ENCODE data around the gene TTC13. TPM values are rescaled to one million over a fixed set of nuclear protein-coding genes. Genes with fewer than 3 reads are reported as not detected.

Gene TTC13
- polyA plus RNA-seq, 1 of the 3 experiments (the other 2 are of a cell fraction) = 5.5 TPM

GRCh38 chr1:230879778-230880177 lies 98.9 kb downstream of the TTC13 start (continued):
- TF ChIP-seq MAX (IDR thresholded peaks at IDR 0.05; ENCODE audit: low read depth) (no peak), GATA2 (CRISPR knock-in tag; IDR thresholded peaks at IDR 0.05) (no peak), EP300 (IDR thresholded peaks at IDR 0.05; ENCODE audit: borderline replicate concordance in 1 of 2, low read depth in 1 of 2, low read length in 1 of 2) (no peak)

DNA sequence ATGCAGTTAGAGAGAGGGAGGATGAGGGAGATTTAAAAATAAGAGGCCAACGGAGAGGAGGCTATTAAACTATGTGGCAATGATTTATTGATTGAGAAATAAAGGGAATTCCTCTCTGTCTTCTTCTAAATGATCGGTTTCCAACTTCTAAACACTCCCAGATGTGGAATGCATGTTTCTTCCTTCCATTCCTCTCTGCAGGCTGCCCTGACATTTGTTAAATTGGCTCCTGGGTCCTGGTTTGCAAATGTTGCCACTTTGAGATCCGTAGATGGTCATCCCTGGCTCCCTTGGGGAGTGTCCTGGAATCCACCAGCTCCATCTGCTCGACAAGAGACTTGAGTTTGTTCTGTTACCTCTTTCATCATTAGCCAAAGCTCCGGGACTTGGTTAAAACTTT lies 100.1 kb downstream of the TTC13 start:
- no peaks in the 10 kb centered on the region for H3F3A ChIP-seq (replicated peaks; ENCODE audit: insufficient read depth)
- no peaks in the 10 kb centered on the region for H3K36me3 ChIP-seq (replicated peaks in 1 of 2; ENCODE audit: control insufficient read depth in 1 of 2, insufficient read depth in 2 of 2, low read length in 1 of 2)
- 19% methylated on average over 5 of the region's 5 CpGs for WGBS (ENCODE audit: low lambda C conversion rate)
- no peaks in the 10 kb centered on the region for H3K9me3 ChIP-seq
- ChIA-PET CTCF (no interaction called here), POLR2A (no interaction called here)
- no peak for DNase-seq
- H3K4me1 ChIP-seq (ENCODE audit: control insufficient read depth in 1 of 2, insufficient read depth in 2 of 2, low read depth in 1 of 2, low read length in 1 of 2) = peaks cover 0 to 11% of the 10 kb centered on the region in 2 experiments; a peak in 2 of 4 replicates
- H2AFZ ChIP-seq (ENCODE audit: low read depth) = no peak overlapping the region
- H3K27ac ChIP-seq (ENCODE audit: low read depth in 2 of 2, low read length in 1 of 2) = peak overlapping the region in 1 of 2 experiments; percentile 81; a peak in 1 of 4 replicates
- no peaks in the 10 kb centered on the region for H3K79me2 ChIP-seq (ENCODE audit: insufficient read depth)
- H3K4me3 ChIP-seq (ENCODE audit: low read depth in 2 of 2, low read length in 1 of 2) = no peak overlapping the region; a peak in 1 of 4 replicates
- no peaks in the 10 kb centered on the region for H4K20me1 ChIP-seq (ENCODE audit: insufficient read depth)
- H3K9ac ChIP-seq = no peak overlapping the region
- no peaks in the 10 kb centered on the region for H3K9me2 ChIP-seq
- H3K27me3 ChIP-seq (ENCODE audit: insufficient read depth) = no peaks in the 10 kb centered on the region
- H3K4me2 ChIP-seq = peak overlapping the region; percentile 20; the same call in 1 of the 2 replicates
- TF ChIP-seq TEAD4 (IDR thresholded peaks at IDR 0.05; ENCODE audit: borderline replicate concordance, insufficient read depth) = no peak; the same call in 1 of the 2 replicates
- TF ChIP-seq TCF12 (IDR thresholded peaks at IDR 0.05) = peak; percentile 89
- TF ChIP-seq NRF1 (IDR thresholded peaks at IDR 0.05; ENCODE audit: low read depth, low read length) = no peak
- TF ChIP-seq ZBTB33 (IDR thresholded peaks at IDR 0.05; ENCODE audit: borderline replicate concordance, low read depth) = no peak
- TF ChIP-seq CTCF (IDR thresholded peaks at IDR 0.05) = no peak
- TF ChIP-seq YY1 (IDR thresholded peaks at IDR 0.05; ENCODE audit: low read depth) = no peak
- no peak for TF ChIP-seq SMC3 (IDR thresholded peaks at IDR 0.05; ENCODE audit: low read depth, low read length)
- TF ChIP-seq EZH2phosphoT487 (IDR thresholded peaks at IDR 0.05; ENCODE audit: borderline replicate concordance, low read depth) = no peak
- TF ChIP-seq USF2 (IDR thresholded peaks at IDR 0.05; ENCODE audit: borderline replicate concordance, low read depth, low read length) = no peak
- peak in 1 of 2 experiments; percentile 37; a peak in 1 of 4 replicates for TF ChIP-seq EP300 (IDR thresholded peaks at IDR 0.05; ENCODE audit: borderline replicate concordance in 1 of 2, low read depth in 1 of 2, low read length in 1 of 2)
- no peak for TF ChIP-seq TAF1 (IDR thresholded peaks at IDR 0.05; ENCODE audit: borderline replicate concordance, low read depth, low read length)
- TF ChIP-seq ELF1 (IDR thresholded peaks at IDR 0.05) = no peak
- no peak for TF ChIP-seq MXI1 (IDR thresholded peaks at IDR 0.05; ENCODE audit: low read depth, low read length)
- no peak for TF ChIP-seq GATA2 (CRISPR knock-in tag; IDR thresholded peaks at IDR 0.05)
- TF ChIP-seq, protein P1, sequence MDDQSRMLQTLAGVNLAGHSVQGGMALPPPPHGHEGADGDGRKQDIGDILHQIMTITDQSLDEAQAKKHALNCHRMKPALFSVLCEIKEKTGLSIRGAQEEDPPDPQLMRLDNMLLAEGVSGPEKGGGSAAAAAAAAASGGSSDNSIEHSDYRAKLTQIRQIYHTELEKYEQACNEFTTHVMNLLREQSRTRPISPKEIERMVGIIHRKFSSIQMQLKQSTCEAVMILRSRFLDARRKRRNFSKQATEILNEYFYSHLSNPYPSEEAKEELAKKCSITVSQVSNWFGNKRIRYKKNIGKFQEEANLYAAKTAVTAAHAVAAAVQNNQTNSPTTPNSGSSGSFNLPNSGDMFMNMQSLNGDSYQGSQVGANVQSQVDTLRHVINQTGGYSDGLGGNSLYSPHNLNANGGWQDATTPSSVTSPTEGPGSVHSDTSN (IDR thresholded peaks at IDR 0.05) = peak; percentile 66
- no peak for TF ChIP-seq REST (IDR thresholded peaks at IDR 0.05; ENCODE audit: low read depth, low read length)
- TF ChIP-seq RFX5 (IDR thresholded peaks at IDR 0.05; ENCODE audit: low read length) = no peak
- no peak for TF ChIP-seq CHD2 (IDR thresholded peaks at IDR 0.05; ENCODE audit: low read length, partially characterized antibody)
- TF ChIP-seq RXRA (IDR thresholded peaks at IDR 0.05; ENCODE audit: borderline replicate concordance, low read depth) = no peak
- peak; percentile 40; the same call in 1 of the 2 replicates for TF ChIP-seq POLR2AphosphoS5 (IDR thresholded peaks at IDR 0.05; ENCODE audit: low read depth, low read length)

All from SK-N-SH (cell line).